ENCODE results near the gene OTOF. TPM values are rescaled to one million over a fixed set of nuclear protein-coding genes. Genes with fewer than 3 reads are reported as not detected.

Gene OTOF
- total and polyA plus RNA-seq, 9 of the 15 experiments (the other 6 are each of a cell fraction or from before 2014, with no cell fraction given), result 0.03 to 0.11 (median 0.06) TPM; not detected in 5

GRCh38 chr2:26503231-26503880 lies 25.4 kb upstream of the OTOF start (continued):
- TF ChIP-seq VEZF1 (CRISPR knock-in tag; IDR thresholded peaks at IDR 0.05) (peak; percentile 64), USF1 (CRISPR knock-in tag; IDR thresholded peaks at IDR 0.05) (peak; percentile 55), SRF (CRISPR knock-in tag; IDR thresholded peaks at IDR 0.05) (peak in 1 of 2 experiments; percentile 50; a peak in 1 of 4 replicates), SMARCE1 (IDR thresholded peaks at IDR 0.05) (peak; percentile 62; the same call in 1 of the 2 replicates), POLR2H (tag; IDR thresholded peaks at IDR 0.05; ENCODE audit: low read depth) (no peak), CTBP1 (IDR thresholded peaks at IDR 0.05; ENCODE audit: borderline replicate concordance) (peak; percentile 98), TOE1 (IDR thresholded peaks at IDR 0.05; ENCODE audit: borderline replicate concordance) (peak; percentile 71; the same call in 1 of the 2 replicates), TOE1 (CRISPR knock-in tag; IDR thresholded peaks at IDR 0.05; ENCODE audit: borderline replicate concordance, low read depth) (no peak), ESRRB (CRISPR knock-in tag; IDR thresholded peaks at IDR 0.05; ENCODE audit: borderline replicate concordance) (no peak), ZNF589 (CRISPR knock-in tag; IDR thresholded peaks at IDR 0.05; ENCODE audit: low read depth) (no peak), MEF2D (tag; conservative IDR thresholded peaks at IDR 0.05; ENCODE audit: low read depth) (0 out of 2 replicates have a peak, but pooled peaks have one; percentile 19), DLX4 (CRISPR knock-in tag; IDR thresholded peaks at IDR 0.05) (no peak), KAT8 (IDR thresholded peaks at IDR 0.05; ENCODE audit: low read depth) (no peak), CTCF (IDR thresholded peaks at IDR 0.05 in 2 of 3, conservative IDR thresholded peaks at IDR 0.05 in 1 of 3; ENCODE audit: insufficient read depth in 2 of 3, low read depth in 1 of 3, low read length in 3 of 3) (peak; percentile 79 to 99 (median 82)), SOX6 (IDR thresholded peaks at IDR 0.05) (peak; percentile 41; the same call in 1 of the 2 replicates), CBX1 (IDR thresholded peaks at IDR 0.05; ENCODE audit: low read depth) (peak; percentile 37; the same call in 1 of the 2 replicates), E2F5 (CRISPR knock-in tag; IDR thresholded peaks at IDR 0.05) (0 out of 2 replicates have a peak, but pooled peaks have one; percentile 64), ZNF133 (CRISPR knock-in tag; IDR thresholded peaks at IDR 0.05) (no peak), KLF13 (tag; IDR thresholded peaks at IDR 0.05; ENCODE audit: borderline replicate concordance, low read depth) (peak; percentile 72; the same call in 1 of the 2 replicates), ZNF696 (CRISPR knock-in tag; conservative IDR thresholded peaks at IDR 0.05) (no peak), BCL6 (CRISPR knock-in tag; IDR thresholded peaks at IDR 0.05) (no peak), SIRT6 (IDR thresholded peaks at IDR 0.05; ENCODE audit: low read depth, low read length) (no peak)
